ENCODE measurements around the gene C1QTNF9.
"Not testable (repeated sequence)": the region's sequence is repeated elsewhere in the genome, so short reads cannot be mapped to it uniquely, and the experiment has no call there.

C1QTNF9 gene

DNA sequence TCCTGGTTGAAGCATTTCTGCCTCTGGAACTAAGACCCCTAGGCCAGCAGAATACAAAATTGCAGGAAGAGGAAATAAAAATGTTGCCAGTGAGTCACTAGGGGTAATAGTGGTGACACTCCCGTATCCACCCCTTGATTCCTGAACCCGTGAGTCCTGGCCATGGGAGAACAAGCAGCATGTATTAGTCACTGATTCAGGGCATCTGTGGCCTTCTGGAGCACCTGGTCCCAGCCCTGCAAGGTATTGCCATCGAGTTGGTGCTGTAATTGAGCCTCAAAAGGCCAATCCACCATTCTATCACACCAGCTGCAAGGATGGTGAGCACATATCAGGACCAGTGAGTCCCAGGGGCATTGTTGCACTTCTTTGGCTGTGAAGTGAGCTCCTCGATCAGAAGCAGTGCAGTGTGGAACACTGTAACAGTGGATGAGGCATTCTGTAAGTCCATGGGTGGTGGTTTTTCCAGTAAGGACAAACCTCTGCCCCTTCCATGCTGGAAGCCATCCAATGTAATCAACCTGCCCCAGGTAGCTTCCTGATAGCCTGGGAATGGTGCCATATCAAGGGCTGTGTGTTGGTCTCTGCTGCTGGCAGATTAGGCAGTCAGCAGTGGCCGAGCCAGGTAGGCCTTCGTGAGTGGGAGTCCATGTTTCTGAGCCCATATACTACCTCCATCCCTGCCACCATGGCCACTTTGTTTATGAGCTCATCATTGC lies 39.6 kb downstream of the C1QTNF9 start:
- in situ Hi-C loops (cut with HindIII; ENCODE audit: low sequenced_read_pairs) = no loop called here
- TF ChIP-seq, protein P1, sequence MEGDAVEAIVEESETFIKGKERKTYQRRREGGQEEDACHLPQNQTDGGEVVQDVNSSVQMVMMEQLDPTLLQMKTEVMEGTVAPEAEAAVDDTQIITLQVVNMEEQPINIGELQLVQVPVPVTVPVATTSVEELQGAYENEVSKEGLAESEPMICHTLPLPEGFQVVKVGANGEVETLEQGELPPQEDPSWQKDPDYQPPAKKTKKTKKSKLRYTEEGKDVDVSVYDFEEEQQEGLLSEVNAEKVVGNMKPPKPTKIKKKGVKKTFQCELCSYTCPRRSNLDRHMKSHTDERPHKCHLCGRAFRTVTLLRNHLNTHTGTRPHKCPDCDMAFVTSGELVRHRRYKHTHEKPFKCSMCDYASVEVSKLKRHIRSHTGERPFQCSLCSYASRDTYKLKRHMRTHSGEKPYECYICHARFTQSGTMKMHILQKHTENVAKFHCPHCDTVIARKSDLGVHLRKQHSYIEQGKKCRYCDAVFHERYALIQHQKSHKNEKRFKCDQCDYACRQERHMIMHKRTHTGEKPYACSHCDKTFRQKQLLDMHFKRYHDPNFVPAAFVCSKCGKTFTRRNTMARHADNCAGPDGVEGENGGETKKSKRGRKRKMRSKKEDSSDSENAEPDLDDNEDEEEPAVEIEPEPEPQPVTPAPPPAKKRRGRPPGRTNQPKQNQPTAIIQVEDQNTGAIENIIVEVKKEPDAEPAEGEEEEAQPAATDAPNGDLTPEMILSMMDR (IDR thresholded peaks at IDR 0.05; ENCODE audit: low read depth, low read length) = no peak
- no peak overlapping the region for H3K4me3 ChIP-seq (ENCODE audit: low read depth, low read length)
- DNase-seq (ENCODE audit: low read depth, low spot score) = no peak

DNA sequence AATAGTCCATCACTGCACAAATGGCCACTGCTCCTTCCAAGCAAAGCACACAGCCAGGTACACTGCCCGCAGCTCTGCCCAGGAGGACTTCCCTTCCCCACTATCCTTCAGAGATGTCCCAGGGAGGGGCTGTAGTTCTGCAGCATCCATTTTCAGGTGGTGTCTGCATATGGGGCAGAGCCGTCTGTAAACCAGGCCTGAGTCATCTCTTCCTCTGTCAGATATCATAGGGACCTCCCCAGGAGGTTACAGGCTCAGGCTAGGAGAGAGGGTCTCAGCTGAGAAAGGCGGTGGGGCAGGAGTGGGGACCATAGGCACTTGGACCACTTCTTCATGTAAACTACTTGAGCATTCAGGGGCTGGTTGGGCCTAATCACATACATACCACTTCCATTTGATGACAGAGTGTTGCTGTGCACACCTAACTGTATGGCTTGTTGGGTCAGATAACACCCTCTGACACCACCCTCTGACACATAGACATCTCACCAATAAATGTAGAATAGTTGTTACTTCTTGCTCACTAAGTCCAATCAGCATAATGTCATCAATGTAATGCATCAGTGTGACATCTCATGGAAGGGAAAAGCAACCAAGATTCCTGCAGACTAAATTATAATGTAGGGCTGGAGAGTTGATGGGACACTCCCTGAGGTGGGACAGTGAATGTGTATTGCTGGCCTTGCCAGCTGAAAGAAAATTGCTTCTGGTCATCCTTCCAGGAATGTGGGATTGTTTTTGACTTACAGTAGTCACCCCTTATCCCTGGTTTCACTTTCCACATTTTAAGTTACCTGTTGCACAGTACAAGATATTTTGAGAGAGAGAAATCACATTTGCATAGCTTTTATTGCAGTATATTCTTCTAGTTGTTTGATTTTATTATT lies 40.6 kb downstream of the C1QTNF9 start:
- H3K4me3 ChIP-seq (ENCODE audit: low read depth, low read length); DNase-seq (ENCODE audit: low read depth, low spot score); in situ Hi-C loops (cut with HindIII; ENCODE audit: low sequenced_read_pairs): not testable (repeated sequence)

DNA sequence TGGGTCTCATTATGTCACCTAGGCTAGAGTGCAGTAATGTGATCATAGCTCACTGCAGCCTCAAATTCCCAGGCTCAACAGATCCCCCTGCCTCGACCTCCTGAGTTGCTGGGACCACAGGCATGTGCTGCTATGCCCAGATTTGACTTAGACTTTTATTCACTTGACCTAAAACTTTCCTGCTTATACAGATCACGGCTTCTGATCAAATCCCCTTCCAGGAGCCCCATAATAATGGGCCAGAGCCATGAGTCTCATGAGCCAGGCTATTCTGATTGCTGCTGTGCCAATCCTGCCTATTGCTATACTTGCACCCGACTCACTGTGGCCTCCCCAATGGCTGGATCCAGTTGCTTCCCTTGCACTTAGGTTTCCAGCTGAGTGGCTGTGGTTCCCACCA lies 42.0 kb downstream of the C1QTNF9 start:
- in situ Hi-C loops (cut with HindIII; ENCODE audit: low sequenced_read_pairs) = no loop called here
- H3K4me3 ChIP-seq (ENCODE audit: low read depth, low read length) = no peak overlapping the region
- no peak for DNase-seq (ENCODE audit: low read depth, low spot score)
- TF ChIP-seq, protein P1 (IDR thresholded peaks at IDR 0.05; ENCODE audit: low read depth, low read length) = no peak

DNA sequence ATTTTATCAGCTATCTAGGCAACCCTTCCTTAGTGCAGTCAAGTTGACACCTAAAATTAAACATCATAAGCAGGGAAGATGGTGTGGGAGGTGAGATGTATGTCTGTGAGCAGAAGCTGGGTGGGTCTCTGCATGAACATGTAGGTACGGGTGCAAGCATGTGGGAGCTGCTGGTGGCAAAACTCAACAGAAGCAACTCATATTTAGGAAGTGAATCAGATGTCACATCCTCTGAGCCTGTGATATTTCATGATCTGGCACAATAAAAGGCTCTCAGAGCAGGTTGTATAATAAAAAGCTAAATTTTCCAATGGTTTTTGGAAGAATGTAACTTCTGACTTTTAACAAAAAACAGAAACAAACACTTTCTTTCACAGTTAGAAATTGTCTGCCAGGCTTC lies 44.4 kb downstream of the C1QTNF9 start:
- TF ChIP-seq, protein P1 (IDR thresholded peaks at IDR 0.05; ENCODE audit: low read depth, low read length) = no peak
- in situ Hi-C loops (cut with HindIII; ENCODE audit: low sequenced_read_pairs) = no loop called here
- DNase-seq (ENCODE audit: low read depth, low spot score) = no peak
- H3K4me3 ChIP-seq (ENCODE audit: low read depth, low read length) = no peak overlapping the region

DNA sequence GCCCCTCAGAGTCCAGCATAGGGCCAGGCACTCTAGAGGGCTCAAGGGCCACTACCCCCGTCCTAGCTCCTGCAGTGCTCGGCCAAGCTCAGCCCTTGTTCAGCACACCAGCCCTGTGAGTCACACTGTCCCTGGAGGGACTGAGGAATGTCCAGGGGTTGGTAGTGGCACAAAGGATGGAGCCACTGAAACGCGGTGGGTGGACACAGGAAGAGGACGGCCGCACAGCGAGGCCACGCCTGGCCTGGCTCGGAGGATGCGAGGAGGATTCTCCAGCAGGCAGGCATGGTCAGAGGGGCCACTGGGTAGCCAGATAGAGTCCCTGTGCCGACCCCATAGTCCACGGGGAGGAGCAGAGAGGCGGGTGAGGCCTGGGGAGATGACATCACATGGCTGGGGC lies 45.7 kb downstream of the C1QTNF9 start:
- in situ Hi-C loops (cut with HindIII; ENCODE audit: low sequenced_read_pairs) = no loop called here
- H3K4me3 ChIP-seq (ENCODE audit: low read depth, low read length) = no peak overlapping the region
- TF ChIP-seq, protein P1 (IDR thresholded peaks at IDR 0.05; ENCODE audit: low read depth, low read length) = no peak
- DNase-seq (ENCODE audit: low read depth, low spot score) = no peak

DNA sequence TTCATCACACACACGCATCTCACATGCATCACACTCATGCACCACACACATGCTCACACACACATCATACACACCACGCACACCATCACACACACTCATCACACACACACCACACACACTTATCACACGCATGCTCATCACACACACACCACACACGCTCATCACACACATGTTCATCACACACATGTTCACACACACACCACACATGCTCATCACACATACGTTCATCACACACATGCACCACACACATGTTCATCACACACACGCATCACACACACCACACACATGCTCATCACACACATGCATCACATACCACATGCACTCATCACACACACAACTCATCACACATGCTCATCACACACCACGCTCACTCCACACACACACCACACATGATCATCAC lies 46.9 kb downstream of the C1QTNF9 start:
- TF ChIP-seq, protein P1 (IDR thresholded peaks at IDR 0.05; ENCODE audit: low read depth, low read length) = no peak
- H3K4me3 ChIP-seq (ENCODE audit: low read depth, low read length) = no peak overlapping the region
- no peak for DNase-seq (ENCODE audit: low read depth, low spot score)
- in situ Hi-C loops (cut with HindIII; ENCODE audit: low sequenced_read_pairs) = no loop called here

DNA sequence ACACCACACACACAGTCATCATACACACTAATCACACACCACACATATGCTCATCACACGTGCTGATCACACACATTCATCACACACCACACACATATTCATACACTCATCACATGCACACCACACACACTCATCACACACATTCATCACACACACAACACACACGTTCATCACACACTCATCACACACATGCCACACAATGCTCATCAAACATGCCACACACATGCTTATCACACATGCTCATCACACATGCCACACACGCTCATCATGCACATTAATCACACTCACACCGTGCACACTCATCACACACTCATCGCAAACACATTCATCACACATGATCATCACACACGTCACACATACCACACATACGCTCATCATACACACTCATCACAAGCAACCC lies 47.5 kb downstream of the C1QTNF9 start:
- no peak overlapping the region for H3K4me3 ChIP-seq (ENCODE audit: low read depth, low read length)
- TF ChIP-seq, protein P1 (IDR thresholded peaks at IDR 0.05; ENCODE audit: low read depth, low read length) = no peak
- no peak for DNase-seq (ENCODE audit: low read depth, low spot score)
- in situ Hi-C loops (cut with HindIII; ENCODE audit: low sequenced_read_pairs) = no loop called here

All from astrocyte of the spinal cord (primary cell).